Measurements from ENCODE around the gene MRAP. TPM values are rescaled to one million over a fixed set of nuclear protein-coding genes. Genes with fewer than 3 reads are reported as not detected.

MRAP gene
- total RNA-seq, 1 experiment from 2014 or later = not detected

DNA sequence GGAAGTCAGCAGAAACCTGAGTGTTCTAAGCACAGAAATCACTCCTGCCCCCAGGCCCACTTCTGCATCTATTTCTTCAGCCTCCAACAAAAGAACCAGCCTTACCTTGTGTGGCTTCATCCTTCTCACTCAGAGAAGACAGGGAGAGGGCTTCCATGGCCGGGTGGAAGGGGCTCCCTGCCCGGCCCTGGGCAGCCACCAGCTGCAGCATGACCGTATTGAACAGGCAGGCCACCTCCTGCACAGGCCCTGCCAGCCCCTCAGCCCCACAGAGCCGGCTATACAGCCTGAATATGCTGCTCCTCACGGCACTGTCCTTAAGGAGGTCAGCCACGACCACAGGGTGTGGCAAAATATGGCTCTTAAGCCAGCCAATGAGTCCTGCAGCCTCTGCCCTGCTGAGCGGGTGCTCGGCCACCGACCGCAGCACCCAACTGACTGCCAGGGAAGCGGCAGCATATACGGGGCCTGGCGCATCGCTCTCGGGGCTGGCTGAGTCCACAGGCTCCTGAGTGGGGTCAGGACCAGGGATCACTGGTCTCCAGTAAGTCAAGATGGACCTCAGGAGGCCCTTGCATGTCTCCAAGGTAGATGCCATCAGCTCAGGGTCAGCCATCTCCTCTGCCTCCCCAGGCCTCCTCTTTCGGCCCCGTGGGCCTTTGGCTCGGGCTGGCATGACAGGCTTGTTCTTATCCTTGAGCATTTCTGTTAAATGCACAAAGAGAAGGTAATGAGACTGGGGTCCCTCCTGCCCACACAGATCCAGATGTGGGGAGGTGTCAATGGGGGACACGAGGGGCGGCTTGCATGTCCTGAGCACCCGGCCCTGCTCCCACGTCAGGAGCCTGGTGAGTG is 17.9 kb downstream of the MRAP start (continued):
- TF ChIP-seq POLR2AphosphoS5 (IDR thresholded peaks at IDR 0.05; ENCODE audit: low read depth, low read length) = no peak

- H4K20me1 ChIP-seq (ENCODE audit: insufficient read depth) = no peaks in the 10 kb centered on the region
- BruUV-seq (replicated peaks) = no TSS peak
- peaks cover 63 to 86% of the 10 kb centered on the region in 2 experiments for H3K36me3 ChIP-seq (ENCODE audit: control insufficient read depth in 1 of 2, insufficient read depth in 2 of 2, low read length in 2 of 2)
- DNase-seq (ENCODE audit: low read depth, low spot score) (no peak), ATAC-seq (no peak)
- no peaks in the 10 kb centered on the region for H3K9me3 ChIP-seq (ENCODE audit: control insufficient read depth in 1 of 2, insufficient read depth in 1 of 2, low read depth in 1 of 2, low read length in 2 of 2)
- peaks cover 20% of the 10 kb centered on the region; the same call in 1 of the 2 replicates for H3K79me2 ChIP-seq (ENCODE audit: insufficient read depth, low read length)
- H3K4me1 ChIP-seq (ENCODE audit: control insufficient read depth in 1 of 2, insufficient read depth in 2 of 2, low read length in 2 of 2) = no peaks in the 10 kb centered on the region
- no peak overlapping the region for H2AFZ ChIP-seq (ENCODE audit: low read depth, low read length, poor library complexity, severe bottlenecking)
- ChIA-PET CTCF (no interaction called here), RAD21 (ENCODE audit: low non-redundant PET in 1 of 2, low total read pairs in 2 of 2, uncharacterized antibody in 2 of 2, unreplicated experiment in 2 of 2) (no interaction called here), POLR2A (no interaction called here)
- no peak overlapping the region for H3K27ac ChIP-seq (ENCODE audit: low read depth, low read length)
- H3K9ac ChIP-seq (ENCODE audit: low read length) = no peak overlapping the region
- H3K4me2 ChIP-seq (ENCODE audit: low read length) = no peak overlapping the region
- H3K9me2 ChIP-seq (ENCODE audit: insufficient read depth) = no peaks in the 10 kb centered on the region
- TF ChIP-seq TCF7L2 (IDR thresholded peaks at IDR 0.05; ENCODE audit: borderline replicate concordance, extremely low read depth, insufficient read depth, insufficient read length) (no peak), CBX3 (IDR thresholded peaks at IDR 0.05; ENCODE audit: low read depth) (no peak), JUND (IDR thresholded peaks at IDR 0.05) (no peak), EZH2phosphoT487 (IDR thresholded peaks at IDR 0.05; ENCODE audit: borderline replicate concordance) (no peak), SIN3A (IDR thresholded peaks at IDR 0.05; ENCODE audit: low read depth) (no peak), RAD21 (IDR thresholded peaks at IDR 0.05; ENCODE audit: low read depth) (no peak), EZH2 (IDR thresholded peaks at IDR 0.05) (no peak), ATF3 (IDR thresholded peaks at IDR 0.05) (no peak), ZNF274 (IDR thresholded peaks at IDR 0.05; ENCODE audit: low read depth, low read length) (no peak), POLR2A (IDR thresholded peaks at IDR 0.05; ENCODE audit: borderline replicate concordance, extremely low read depth, insufficient read depth, insufficient read length) (no peak), SRF (IDR thresholded peaks at IDR 0.05; ENCODE audit: low read depth) (no peak), REST (IDR thresholded peaks at IDR 0.05; ENCODE audit: low read depth) (no peak)
- no peak overlapping the region for H3K4me3 ChIP-seq (replicated peaks in 1 of 2; ENCODE audit: low read depth in 1 of 2, low read length in 2 of 2)
- intact Hi-C loops (cut with micrococcal nuclease) = no loop called here
- H3K27me3 ChIP-seq (ENCODE audit: insufficient read depth, low read length) = no peaks in the 10 kb centered on the region
Observed at GRCh38 chr21:32317726-32318125, 19.1 kb downstream of the MRAP start.

All from HCT116 (cell line).